Gastroesophageal sphincter (tissue), 4 donors: ENCODE measurements around the gene TMEM243. TPM values are rescaled to one million over a fixed set of nuclear protein-coding genes. Genes with fewer than 3 reads are reported as not detected.
"Not testable (repeated sequence)": the region's sequence is repeated elsewhere in the genome, so short reads cannot be mapped to it uniquely, and the experiment has no call there.

Experiments
- ATAC-seq: fragments of 150-250 bp; one replicate; pipeline ENCODE4 v1.9.1; 2016; ENCODE audit warnings: mild to moderate bottlenecking, moderate library complexity
- H3K27ac ChIP-seq, 4 donors: fragments of 200-600 bp; sonication (generic) in 3 of 4; 1 replicate in 3 of 4; 2 replicates in 1 of 4; pipeline ENCODE4 v1.5.1; 2016 to 2019
- H3K27me3 ChIP-seq: fragments of 200-600 bp; sonication (generic); one replicate; pipeline ENCODE4 v1.5.1; 2019
- H3K36me3 ChIP-seq, 2 donors: fragments of 200-600 bp; sonication (generic); one replicate each; pipeline ENCODE4 v1.5.1; 2019; ENCODE audit warnings: control low read depth in 1 of 2
- H3K4me1 ChIP-seq, 3 donors: fragments of 200-600 bp; sonication (generic); 1 replicate in 2 of 3; 2 replicates in 1 of 3; pipeline ENCODE4 v1.5.1; 2016 to 2019; ENCODE audit warnings: control low read depth in 2 of 3
- H3K4me3 ChIP-seq, 2 donors: fragments of 200-600 bp; sonication (generic); one replicate each; pipeline ENCODE4 v1.5.1; 2019; ENCODE audit warnings: mild to moderate bottlenecking in 1 of 2, moderate library complexity in 1 of 2
- H3K9me3 ChIP-seq, 3 donors: fragments of 200-600 bp; sonication (generic); one replicate each; pipeline ENCODE4 v1.5.1; 2017 to 2019; ENCODE audit warnings: control low read depth in 2 of 3
- CTCF ChIP-seq, 4 experiments: fragments of 200-600 bp in 2 of 4; fragments of 450-650 bp in 2 of 4; sonication (generic) in 1 of 4; IDR thresholded peaks; one replicate each; pipeline ENCODE4 v1.5.1; 2017 to 2019; ENCODE audit warnings: antibody characterized with exemption in 4 of 4, mild to moderate bottlenecking in 2 of 4, moderate library complexity in 2 of 4
- EP300 ChIP-seq: sonication (generic); formaldehyde crosslinking; IDR thresholded peaks from one replicate; pipeline ENCODE4 v1.6.1; 2017; ENCODE audit warnings: antibody characterized with exemption, mild to moderate bottlenecking
- POLR2A ChIP-seq, 2 donors: fragments of 450-650 bp; IDR thresholded peaks; one replicate each; pipeline ENCODE4 v1.6.1; 2017; ENCODE audit warnings: antibody characterized with exemption in 2 of 2, mild to moderate bottlenecking in 2 of 2, moderate library complexity in 1 of 2
- POLR2AphosphoS5 ChIP-seq: sonication (generic); formaldehyde crosslinking; IDR thresholded peaks from one replicate; pipeline ENCODE4 v1.6.1; 2017; ENCODE audit warnings: antibody characterized with exemption
- WGBS, 2 donors: methylation state at CpG; one replicate each; pipeline ENCODE4 v1.1.5; 2018; ENCODE audit warnings: low coverage in 1 of 2; 5-methylcytosine and 5-hydroxymethylcytosine counted together
- total RNA-seq, 4 donors: library from RNA; depleted of rRNA; stranded (reverse); fragments of >200 nt; gene quantifications; one replicate each; pipeline ENCODE4 v1.1.0, GENCODE V29; 2016

The TMEM243 gene
- 10 to 100 TPM; 10.8 to 38.4 (median 22.1) TPM for total RNA-seq

- Histone ChIP-seq H3K27me3 (no peaks in the 10 kb centered on the region), H3K4me3 (peak within 1 kb of the TSS; percentile 88 to 94), H3K4me1 (peaks cover 3 to 42% (median 5%) of the 10 kb centered on the region in 3 donors), H3K27ac (peak within 1 kb of the TSS; percentile 60 to 88 (median 85)), H3K9me3 (no peaks in the 10 kb centered on the region), H3K36me3 (no peaks in the 10 kb centered on the region)
- TF ChIP-seq POLR2AphosphoS5 (peak; percentile 75), EP300 (no peak), CTCF (IDR thresholded peaks at IDR 0.05) (peak in 2 of 4 experiments; percentile 13 to 29), POLR2A (IDR thresholded peaks at IDR 0.05) (peak; percentile 40 to 66)
- peak; percentile 84 for ATAC-seq
- WGBS, 2 donors: 0% methylated on average over 3 to 8 of the region's 41 CpGs
Observed at GRCh38 chr7:87219545-87220025, at the start of gene TMEM243. Gene TMEM243, minus strand, starts transcription at chr7:87219732. Its CDS starts 229 bp downstream, at chr7:87219503.

GRCh38 chr7:87267239-87267900 lies 47.8 kb upstream of the TMEM243 start:
- peaks cover 11% of the 10 kb centered on the region for H3K27me3 ChIP-seq
- H3K27ac ChIP-seq: no peak overlapping the region
- no peak for ATAC-seq
- H3K4me3 ChIP-seq: no peak overlapping the region
- H3K9me3 ChIP-seq: no peaks in the 10 kb centered on the region
- H3K36me3 ChIP-seq: no peaks in the 10 kb centered on the region
- TF ChIP-seq CTCF (IDR thresholded peaks at IDR 0.05): no peak
- TF ChIP-seq POLR2A (IDR thresholded peaks at IDR 0.05): no peak
- no peak for TF ChIP-seq POLR2AphosphoS5
- no peak for TF ChIP-seq EP300
- WGBS, 2 donors: 82 to 88% methylated on average over 2 to 3 of the region's 3 CpGs
- no peaks in the 10 kb centered on the region for H3K4me1 ChIP-seq

GRCh38 chr7:87263537-87263936 lies 44.0 kb upstream of the TMEM243 start:
- peaks cover 11% of the 10 kb centered on the region for H3K27me3 ChIP-seq
- TF ChIP-seq POLR2A (IDR thresholded peaks at IDR 0.05): no peak
- no peak for TF ChIP-seq EP300
- TF ChIP-seq POLR2AphosphoS5: no peak
- no peak for TF ChIP-seq CTCF (IDR thresholded peaks at IDR 0.05)
- no peaks in the 10 kb centered on the region for H3K36me3 ChIP-seq
- no peak for ATAC-seq
- H3K9me3 ChIP-seq: peaks cover 0 to 8% (median 0%) of the 10 kb centered on the region in 3 donors
- no peak overlapping the region for H3K4me3 ChIP-seq
- H3K27ac ChIP-seq: no peak overlapping the region
- 90 to 100% methylated on average over 2 to 4 of the region's 8 CpGs for WGBS, 2 donors
- H3K4me1 ChIP-seq: no peaks in the 10 kb centered on the region

- TF ChIP-seq POLR2AphosphoS5 (no peak), CTCF (IDR thresholded peaks at IDR 0.05) (no peak), POLR2A (IDR thresholded peaks at IDR 0.05) (no peak), EP300 (no peak)
- H3K9me3 ChIP-seq: no peaks in the 10 kb centered on the region
- H3K36me3 ChIP-seq: no peaks in the 10 kb centered on the region
- H3K27me3 ChIP-seq: no peaks in the 10 kb centered on the region
- ATAC-seq: no peak
- 60 to 64% methylated on average over 2 to 3 of the region's 3 CpGs for WGBS, 2 donors
- no peaks in the 10 kb centered on the region for H3K4me1 ChIP-seq
- H3K4me3 ChIP-seq: no peak overlapping the region
- no peak overlapping the region for H3K27ac ChIP-seq
Observed at GRCh38 chr7:87253589-87254087, 34.1 kb upstream of the TMEM243 start.

- WGBS, 2 donors: 100% methylated on average over 1 of the region's 5 CpGs; no CpG with 5 or more reads in 1 of the 2 donors
Observed at GRCh38 chr7:87245671-87246070, 26.1 kb upstream of the TMEM243 start.

GRCh38 chr7:87238464-87239051 lies 19.0 kb upstream of the TMEM243 start:
- not testable (repeated sequence) for ATAC-seq, H3K4me3 ChIP-seq, H3K9me3 ChIP-seq, H3K36me3 ChIP-seq, H3K27ac ChIP-seq, H3K27me3 ChIP-seq, H3K4me1 ChIP-seq
- WGBS, 2 donors: 65 to 94% methylated on average over 3 to 5 of the region's 11 CpGs

More at GRCh38 chr7:87245671-87246070, 26.1 kb upstream of the TMEM243 start:
- not testable (repeated sequence) for H3K27me3 ChIP-seq, H3K4me1 ChIP-seq, H3K4me3 ChIP-seq, H3K27ac ChIP-seq, ATAC-seq, H3K9me3 ChIP-seq, H3K36me3 ChIP-seq
